Activated CD8-positive, alpha-beta memory T cell treated with anti-CD3 and anti-CD28 coated beads, Interleukin-2, amount 50 U/mL, for 1 hour (primary cell): ENCODE measurements around the gene CHRD.

ENCODE experiments used
- DNase-seq: peaks from one replicate; pipeline ENCODE4 v3.0.0-alpha.2; 2020; ENCODE audit errors: extremely low read depth

CHRD gene

DNA sequence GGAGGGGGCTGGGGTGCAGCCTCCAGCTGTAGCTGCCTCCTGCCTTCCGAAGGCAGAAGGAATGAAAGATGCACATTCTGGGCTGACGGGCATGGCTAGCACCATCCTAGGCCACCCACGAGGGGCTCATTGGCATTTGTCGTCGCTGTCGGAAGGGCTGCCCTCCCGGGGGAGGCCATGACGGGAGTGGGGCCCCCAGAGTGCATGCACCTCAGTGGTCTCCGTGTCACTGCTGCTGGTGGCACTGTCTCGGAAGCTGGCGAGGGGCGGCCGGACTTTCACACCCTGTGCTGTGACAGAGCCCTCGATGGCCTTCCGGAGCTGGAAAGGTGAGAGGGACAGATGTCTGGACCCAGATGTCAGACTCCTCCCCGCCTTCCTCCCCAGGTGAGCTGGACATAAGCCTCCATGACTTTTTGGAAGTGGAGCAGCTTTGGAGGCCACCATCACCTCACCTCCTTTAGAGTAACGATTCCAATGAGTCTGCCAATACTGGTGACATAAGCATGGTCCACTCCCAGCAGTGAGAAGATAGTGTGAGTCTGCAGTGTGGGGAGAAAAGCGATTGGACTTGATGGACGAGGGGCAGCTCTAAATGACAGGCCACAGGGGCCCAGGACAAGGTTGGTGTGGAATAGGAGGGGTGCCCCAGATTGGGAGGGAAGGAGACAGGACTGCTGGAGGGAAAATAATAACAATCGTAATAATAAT is 33.2 kb upstream of the CHRD start:
- DNase-seq = no peak

- DNase-seq = no peak
Observed at GRCh38 chr3:184347321-184348056, 32.4 kb upstream of the CHRD start.

GRCh38 chr3:184348057-184348382 is 31.8 kb upstream of the CHRD start:
- DNase-seq = no peak

GRCh38 chr3:184349563-184350470 is 30.0 kb upstream of the CHRD start:
- no peak for DNase-seq

GRCh38 chr3:184350618-184351017 is 29.2 kb upstream of the CHRD start:
- no peak for DNase-seq

- DNase-seq = no peak
Observed at GRCh38 chr3:184351511-184352148, 28.2 kb upstream of the CHRD start.

- DNase-seq = no peak
Observed at GRCh38 chr3:184352149-184352785, 27.6 kb upstream of the CHRD start.

GRCh38 chr3:184352897-184353545 is 26.8 kb upstream of the CHRD start:
- no peak for DNase-seq

GRCh38 chr3:184353546-184353941 is 26.3 kb upstream of the CHRD start:
- no peak for DNase-seq

GRCh38 chr3:184354121-184354728 is 25.6 kb upstream of the CHRD start:
- DNase-seq = no peak

GRCh38 chr3:184354754-184355153 is 25.1 kb upstream of the CHRD start:
- DNase-seq = no peak

DNA sequence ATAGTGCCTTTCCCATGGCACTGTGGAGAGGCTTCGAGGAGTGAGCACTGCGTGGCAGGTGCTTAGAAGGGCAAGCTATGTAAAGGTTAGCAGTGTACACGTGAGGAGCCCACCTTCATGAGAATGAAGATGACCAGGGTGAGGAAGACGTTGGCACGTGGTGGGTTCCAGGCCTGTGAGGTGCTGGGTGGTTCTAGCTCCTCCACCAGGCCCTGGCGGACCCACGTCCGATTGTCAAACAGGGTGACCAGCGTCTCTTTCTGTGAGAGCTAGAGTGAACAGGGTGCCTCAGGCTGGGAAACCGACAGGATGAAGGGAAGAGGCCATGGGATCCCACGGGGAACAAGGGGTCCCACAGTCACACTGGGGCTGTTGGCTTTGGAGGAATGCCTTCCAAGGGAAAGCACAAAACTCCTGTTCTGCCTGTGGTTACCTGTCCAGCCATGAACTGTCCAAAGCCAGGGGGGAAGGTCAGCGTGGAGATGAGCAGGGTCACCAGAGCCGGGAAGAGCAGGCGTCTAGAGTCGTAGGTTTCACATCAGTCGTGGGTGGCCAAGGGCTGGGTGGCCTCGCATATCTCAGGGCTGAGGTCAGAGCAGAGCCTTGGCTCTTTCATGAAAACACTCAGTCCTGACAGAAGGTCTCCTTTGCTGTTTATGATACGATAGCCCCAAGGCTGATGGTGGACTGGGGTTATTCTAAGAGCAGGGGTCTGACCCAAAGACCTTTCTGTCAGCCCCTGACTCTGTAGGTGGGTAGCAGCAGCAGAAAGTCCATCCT is 24.4 kb upstream of the CHRD start:
- no peak for DNase-seq

GRCh38 chr3:184357248-184358123 is 22.4 kb upstream of the CHRD start:
- DNase-seq = no peak

DNA sequence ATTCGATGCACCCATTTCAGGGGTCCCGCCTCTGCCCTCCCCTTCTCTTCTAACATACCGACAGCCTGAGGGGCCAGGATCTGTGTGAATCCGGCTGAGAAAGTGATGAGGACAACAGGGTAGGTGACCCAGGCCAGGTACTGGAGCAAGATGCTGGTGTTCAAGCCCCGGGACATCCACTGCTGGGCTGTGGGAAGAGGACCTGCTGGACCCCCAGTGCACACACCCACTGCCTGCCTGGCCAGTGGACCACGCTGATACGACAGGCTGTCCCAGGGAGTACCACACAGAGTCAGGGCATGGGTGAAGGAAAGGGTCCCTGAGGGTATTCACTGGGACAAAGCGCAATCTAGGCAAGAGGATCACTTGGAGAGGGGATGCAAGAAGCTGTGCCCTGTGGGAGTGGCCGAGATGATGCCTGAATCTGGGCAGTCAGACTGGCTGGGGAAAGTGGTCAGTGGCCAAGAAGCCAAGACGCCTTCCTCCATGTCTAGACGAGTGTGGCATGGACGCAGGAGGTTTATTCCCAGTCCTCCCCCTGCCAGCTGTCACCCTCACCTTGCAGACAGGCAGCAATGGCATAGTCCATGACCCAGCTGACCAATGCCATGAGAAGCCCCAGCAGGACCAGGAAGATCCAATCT is 21.6 kb upstream of the CHRD start:
- no peak for DNase-seq

DNA sequence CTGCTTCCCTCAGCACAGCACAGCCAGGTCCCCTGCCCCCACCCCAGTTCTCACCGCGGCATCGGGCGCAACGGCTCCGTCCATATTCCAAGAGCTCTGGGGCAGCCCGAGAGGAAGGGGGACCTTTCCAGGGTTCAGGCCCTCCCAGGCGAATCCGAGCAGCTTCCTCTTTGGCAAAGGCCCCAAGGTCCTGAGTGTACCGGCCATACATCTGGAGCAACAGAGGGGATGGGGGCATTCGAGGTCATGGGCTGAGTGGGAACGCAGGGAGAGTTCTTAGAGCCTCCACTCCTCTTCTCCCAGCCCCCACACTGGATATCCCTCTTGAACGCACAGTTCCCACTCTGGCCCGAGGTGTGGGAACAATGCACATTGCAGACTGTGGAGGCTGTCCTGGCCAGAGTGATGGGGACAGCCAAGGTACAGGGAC is 20.9 kb upstream of the CHRD start:
- no peak for DNase-seq

- no peak for DNase-seq
Observed at GRCh38 chr3:184359610-184360009, 20.2 kb upstream of the CHRD start.

DNA sequence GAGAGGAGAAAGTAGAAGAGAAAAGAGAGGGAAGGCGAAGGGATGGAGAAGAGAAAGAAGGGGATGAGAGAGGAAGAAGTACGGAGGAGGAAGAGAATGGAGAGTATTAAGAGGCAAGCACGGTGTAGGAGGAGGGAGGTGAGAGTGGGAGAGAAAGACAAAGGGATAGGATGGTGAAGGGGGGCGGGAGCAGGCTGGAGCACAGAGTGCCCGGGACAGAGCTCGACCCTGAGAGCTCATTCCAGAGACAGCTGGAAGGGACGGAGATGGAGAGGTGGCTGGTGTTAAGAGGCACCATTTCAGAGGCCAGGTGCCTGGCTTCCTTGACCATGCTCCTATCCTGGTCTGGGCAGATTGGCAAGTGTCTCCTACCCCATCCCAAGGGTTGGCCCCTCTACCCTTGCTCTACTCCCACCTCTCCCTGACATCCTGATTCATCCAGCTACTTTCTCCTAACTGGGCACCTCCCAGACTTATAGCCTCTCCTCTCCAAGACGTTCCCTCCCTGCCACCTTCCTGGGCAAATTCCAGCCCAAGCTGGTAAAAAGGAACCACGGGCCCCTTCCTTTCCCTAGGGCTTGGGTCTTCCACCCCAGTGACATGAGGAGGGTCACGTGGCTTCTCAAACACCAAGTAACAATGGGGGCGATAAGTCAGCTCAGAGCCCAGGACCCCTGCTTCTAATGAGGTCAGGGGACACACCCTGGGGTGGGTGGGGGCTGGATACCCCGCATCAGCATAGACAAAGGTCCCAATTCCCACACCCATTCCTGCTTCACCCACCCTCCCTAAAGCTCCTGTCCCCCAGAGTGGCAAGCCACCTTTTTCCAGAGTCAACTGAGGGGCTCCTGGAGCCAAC is 19.6 kb upstream of the CHRD start:
- DNase-seq = no peak
